Sigmoid colon (tissue), 7 donors: Measurements from ENCODE around the gene GHRH. TPM values are rescaled to one million over a fixed set of nuclear protein-coding genes. Genes with fewer than 3 reads are reported as not detected.

Experiments used
- DNase-seq: peaks from one replicate; pipeline ENCODE4 v3.0.0-alpha.2; 2019
- H3K27ac ChIP-seq, 4 donors: fragments of 200-600 bp; sonication (generic); one replicate each; pipeline ENCODE4 v1.5.1; 2016 to 2019; ENCODE audit warnings: mild to moderate bottlenecking in 1 of 4
- H3K27me3 ChIP-seq, 3 donors: fragments of 200-600 bp; sonication (generic); one replicate each; pipeline ENCODE4 v1.5.1; 2019; ENCODE audit warnings: mild to moderate bottlenecking in 1 of 3
- H3K36me3 ChIP-seq, 4 donors: fragments of 200-600 bp; sonication (generic); one replicate each; pipeline ENCODE4 v1.5.1; 2016 to 2019
- H3K4me1 ChIP-seq, 4 donors: fragments of 200-600 bp; sonication (generic); one replicate each; pipeline ENCODE4 v1.5.1; 2017 to 2019
- H3K4me3 ChIP-seq, 4 donors: fragments of 200-600 bp; sonication (generic); one replicate each; pipeline ENCODE4 v1.5.1; 2017 to 2019; ENCODE audit warnings: mild to moderate bottlenecking in 2 of 4, moderate library complexity in 1 of 4
- H3K9me3 ChIP-seq, 4 donors: fragments of 200-600 bp in 3 of 4; sonication (generic) in 3 of 4; one replicate each; pipeline versions ENCODE4 v1.5.1 to v1.6.1; 2013 to 2019
- EP300 ChIP-seq, 4 donors: sonication (generic); formaldehyde crosslinking; IDR thresholded peaks; one replicate each; pipeline ENCODE4 v1.6.1; 2017; ENCODE audit warnings: antibody characterized with exemption in 4 of 4
- POLR2A ChIP-seq, 2 donors: fragments of 450-650 bp; IDR thresholded peaks; one replicate each; pipeline ENCODE4 v1.6.1; 2016; ENCODE audit warnings: antibody characterized with exemption in 2 of 2, mild to moderate bottlenecking in 2 of 2, moderate library complexity in 2 of 2
- POLR2AphosphoS5 ChIP-seq, 4 donors: sonication (generic); formaldehyde crosslinking; IDR thresholded peaks; one replicate each; pipeline ENCODE4 v1.6.1; 2017; ENCODE audit warnings: antibody characterized with exemption in 4 of 4
- WGBS, 2 donors: extraction: QIAGEN DNeasy Blood & Tissue Kit; methylation state at CpG; one replicate each; pipeline ENCODE4 v1.1.7; 2013; 5-methylcytosine and 5-hydroxymethylcytosine counted together
- intact Hi-C: fragments of 100-400 bp; cut with DNase I; formaldehyde crosslinking; loops from one replicate; pipeline ENCODE4 v1.15.1; 2023
- polyA plus RNA-seq, 3 donors: library from polyadenylated mRNA; stranded (reverse); fragments of 200-250 nt; gene quantifications; one replicate each; pipeline ENCODE4 v1.2.3, GENCODE V29; 2013
- total RNA-seq, 4 donors: library from RNA; depleted of rRNA; stranded (reverse); fragments of >200 nt; gene quantifications; one replicate each; pipeline ENCODE4 v1.1.0, GENCODE V29; 2016
- TF ChIP-seq, protein P1 (sequence below), 4 experiments: fragments of 450-650 bp in 3 of 4; fragments of 200-600 bp in 1 of 4; IDR thresholded peaks; one replicate each; pipeline ENCODE4 v1.5.1; 2016 to 2019; ENCODE audit warnings: antibody characterized with exemption in 4 of 4, mild to moderate bottlenecking in 3 of 4, moderate library complexity in 2 of 4
- donor health status: healthy with polysubstance abuse.
- donor health status: Bipolar disorder and iron deficiency.
- donor health status: healthy.

Gene GHRH
- total and polyA plus RNA-seq, 7 donors, result not detected

GRCh38 chr20:37266940-37267666 lies 5.5 kb upstream of the GHRH start:
- no peak overlapping the region for H3K27ac ChIP-seq
- intact Hi-C loops, result no loop called here

GRCh38 chr20:37265152-37265551 lies 3.5 kb upstream of the GHRH start:
- DNase-seq, result no peak

More at GRCh38 chr20:37266940-37267666, 5.5 kb upstream of the GHRH start:
- 83 to 87% methylated on average over 9 of the region's 9 CpGs for WGBS, 2 donors
- Histone ChIP-seq H3K36me3 (no peaks in the 10 kb centered on the region), H3K4me3 (no peak overlapping the region), H3K27me3 (no peaks in the 10 kb centered on the region), H3K4me1 (no peaks in the 10 kb centered on the region), H3K9me3 (no peaks in the 10 kb centered on the region)
- no peak for DNase-seq
- no peak for TF ChIP-seq EP300 (IDR thresholded peaks at IDR 0.05)
- no peak for TF ChIP-seq POLR2A (IDR thresholded peaks at IDR 0.05)
- TF ChIP-seq POLR2AphosphoS5 (IDR thresholded peaks at IDR 0.05), result no peak

GRCh38 chr20:37263686-37264085 lies 2.1 kb upstream of the GHRH start:
- no peaks in the 10 kb centered on the region for H3K4me1 ChIP-seq
- TF ChIP-seq POLR2AphosphoS5 (IDR thresholded peaks at IDR 0.05) (no peak), POLR2A (IDR thresholded peaks at IDR 0.05) (no peak), EP300 (IDR thresholded peaks at IDR 0.05) (no peak)
- TF ChIP-seq, protein P1, sequence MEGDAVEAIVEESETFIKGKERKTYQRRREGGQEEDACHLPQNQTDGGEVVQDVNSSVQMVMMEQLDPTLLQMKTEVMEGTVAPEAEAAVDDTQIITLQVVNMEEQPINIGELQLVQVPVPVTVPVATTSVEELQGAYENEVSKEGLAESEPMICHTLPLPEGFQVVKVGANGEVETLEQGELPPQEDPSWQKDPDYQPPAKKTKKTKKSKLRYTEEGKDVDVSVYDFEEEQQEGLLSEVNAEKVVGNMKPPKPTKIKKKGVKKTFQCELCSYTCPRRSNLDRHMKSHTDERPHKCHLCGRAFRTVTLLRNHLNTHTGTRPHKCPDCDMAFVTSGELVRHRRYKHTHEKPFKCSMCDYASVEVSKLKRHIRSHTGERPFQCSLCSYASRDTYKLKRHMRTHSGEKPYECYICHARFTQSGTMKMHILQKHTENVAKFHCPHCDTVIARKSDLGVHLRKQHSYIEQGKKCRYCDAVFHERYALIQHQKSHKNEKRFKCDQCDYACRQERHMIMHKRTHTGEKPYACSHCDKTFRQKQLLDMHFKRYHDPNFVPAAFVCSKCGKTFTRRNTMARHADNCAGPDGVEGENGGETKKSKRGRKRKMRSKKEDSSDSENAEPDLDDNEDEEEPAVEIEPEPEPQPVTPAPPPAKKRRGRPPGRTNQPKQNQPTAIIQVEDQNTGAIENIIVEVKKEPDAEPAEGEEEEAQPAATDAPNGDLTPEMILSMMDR (IDR thresholded peaks at IDR 0.05), result no peak
- H3K9me3 ChIP-seq, result no peaks in the 10 kb centered on the region
- H3K36me3 ChIP-seq, result no peaks in the 10 kb centered on the region
- no peak for DNase-seq
- 78 to 94% methylated on average over 6 of the region's 6 CpGs for WGBS, 2 donors
- no peak overlapping the region for H3K27ac ChIP-seq
- intact Hi-C loops, result no loop called here
- no peak overlapping the region for H3K4me3 ChIP-seq
- H3K27me3 ChIP-seq, result no peaks in the 10 kb centered on the region

More at GRCh38 chr20:37265152-37265551, 3.5 kb upstream of the GHRH start:
- intact Hi-C loops, result no loop called here
- Histone ChIP-seq H3K27me3 (no peaks in the 10 kb centered on the region), H3K27ac (no peak overlapping the region), H3K9me3 (no peaks in the 10 kb centered on the region), H3K4me3 (no peak overlapping the region), H3K4me1 (no peaks in the 10 kb centered on the region), H3K36me3 (no peaks in the 10 kb centered on the region)
- TF ChIP-seq POLR2AphosphoS5 (IDR thresholded peaks at IDR 0.05), result no peak
- TF ChIP-seq POLR2A (IDR thresholded peaks at IDR 0.05), result no peak
- TF ChIP-seq EP300 (IDR thresholded peaks at IDR 0.05), result no peak
- TF ChIP-seq, protein P1 (IDR thresholded peaks at IDR 0.05), result no peak
- WGBS, 2 donors, result 83 to 85% methylated on average over 4 of the region's 4 CpGs

DNA sequence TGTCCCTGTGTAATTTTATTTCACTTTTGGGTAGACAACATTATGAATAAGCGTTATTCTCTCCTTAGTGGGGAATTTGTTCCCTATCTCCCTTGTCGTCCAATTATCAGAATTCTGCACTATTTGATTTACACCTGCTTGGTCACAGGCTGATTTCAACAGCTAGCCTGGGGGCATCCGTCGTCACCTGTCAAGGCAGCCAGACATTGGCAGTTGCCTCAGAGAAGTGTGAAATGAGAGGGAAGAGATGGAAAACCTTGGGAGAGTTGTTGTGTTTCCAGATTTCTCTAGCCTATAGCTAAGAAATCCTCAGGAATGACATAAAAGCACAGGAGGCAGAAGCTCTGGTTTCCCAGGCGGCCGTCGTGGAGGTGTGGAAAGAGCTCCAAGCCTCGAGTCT lies 891 bp upstream of the GHRH start:
- no peaks in the 10 kb centered on the region for H3K9me3 ChIP-seq
- H3K4me3 ChIP-seq, result no peak overlapping the region
- no peaks in the 10 kb centered on the region for H3K4me1 ChIP-seq
- H3K27ac ChIP-seq, result no peak overlapping the region
- no peak for TF ChIP-seq POLR2AphosphoS5 (IDR thresholded peaks at IDR 0.05)
- no peak for TF ChIP-seq EP300 (IDR thresholded peaks at IDR 0.05)
- TF ChIP-seq, protein P1 (IDR thresholded peaks at IDR 0.05), result no peak
- no peak for TF ChIP-seq POLR2A (IDR thresholded peaks at IDR 0.05)
- intact Hi-C loops, result no loop called here
- H3K27me3 ChIP-seq, result no peaks in the 10 kb centered on the region
- no peaks in the 10 kb centered on the region for H3K36me3 ChIP-seq
- no peak for DNase-seq
- WGBS, 2 donors, result 84 to 90% methylated on average over 8 of the region's 8 CpGs

DNA sequence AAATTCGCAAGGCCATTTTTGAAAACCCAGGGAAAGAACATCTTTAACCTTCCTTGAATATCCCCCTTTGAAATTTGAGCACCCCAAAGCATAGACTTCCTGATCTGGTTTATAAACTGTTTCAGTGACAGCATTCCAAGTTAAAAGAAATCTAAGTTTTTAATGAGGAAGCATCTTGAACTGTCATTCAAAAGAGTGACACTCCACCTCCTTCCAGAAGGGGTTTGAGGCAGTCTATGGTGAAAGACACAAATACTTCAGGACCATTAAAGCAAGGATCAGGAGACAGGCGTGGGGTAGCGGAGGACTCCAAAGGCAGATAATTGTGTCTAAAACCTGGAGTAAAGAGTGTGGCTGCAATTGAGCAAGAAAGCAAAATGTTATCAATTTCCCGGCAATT lies 691 bp downstream of the GHRH start:
- Histone ChIP-seq H3K27ac (no peak overlapping the region), H3K36me3 (no peaks in the 10 kb centered on the region), H3K9me3 (no peaks in the 10 kb centered on the region), H3K4me1 (no peaks in the 10 kb centered on the region), H3K27me3 (no peaks in the 10 kb centered on the region), H3K4me3 (no peak overlapping the region)
- WGBS, 2 donors, result 90% methylated on average over 4 of the region's 4 CpGs
- no peak for DNase-seq
- intact Hi-C loops, result no loop called here
- TF ChIP-seq EP300 (IDR thresholded peaks at IDR 0.05) (no peak), POLR2AphosphoS5 (IDR thresholded peaks at IDR 0.05) (no peak), POLR2A (IDR thresholded peaks at IDR 0.05) (no peak)
- TF ChIP-seq, protein P1 (IDR thresholded peaks at IDR 0.05), result no peak
